HL-60 (cell line): ENCODE measurements around the gene SLC25A18.

Source experiments
- DNase-seq, 2 experiments: peaks; one replicate each; pipeline ENCODE4 v3.0.0-alpha.2; 2010 to 2020; ENCODE audit warnings: low read depth in 1 of 2, low spot score in 1 of 2
- H3K27ac ChIP-seq: fragments of 250-450 bp; sonication (Bioruptor Pico); replicated peaks from 2 replicates; pipeline ENCODE4 v1.5.1; 2020; ENCODE audit warnings: mild to moderate bottlenecking, moderate library complexity
- H3K27me3 ChIP-seq: fragments of 250-450 bp; sonication (Bioruptor Pico); 2 replicates; pipeline ENCODE4 v1.5.1; 2021; ENCODE audit warnings: mild to moderate bottlenecking, moderate library complexity; ENCODE audit not compliant: insufficient read depth, poor library complexity, severe bottlenecking
- H3K4me3 ChIP-seq: replicated peaks from 2 replicates; pipeline ENCODE4 v1.5.1; 2011; ENCODE audit warnings: mild to moderate bottlenecking, control low read depth, low read length; ENCODE audit not compliant: insufficient read depth
- GABPA ChIP-seq: IDR thresholded peaks from 2 replicates; pipeline ENCODE4 v1.6.1; 2012; ENCODE audit warnings: low read depth
- POLR2AphosphoS5 ChIP-seq: IDR thresholded peaks from 2 replicates; pipeline ENCODE4 v1.6.1; 2012; ENCODE audit warnings: low read depth
- SPI1 ChIP-seq: IDR thresholded peaks from 2 replicates; pipeline ENCODE4 v1.6.1; 2012; ENCODE audit warnings: low read depth, mild to moderate bottlenecking, borderline replicate concordance
- TF ChIP-seq, protein P1 (sequence below): IDR thresholded peaks from 2 replicates; pipeline ENCODE4 v1.6.1; 2012; ENCODE audit warnings: low read depth; ENCODE audit not compliant: insufficient replicate concordance
- TF ChIP-seq, protein P2 (sequence below): IDR thresholded peaks from one replicate; pipeline ENCODE4 v1.5.1; 2011; ENCODE audit warnings: low read length, control low read depth, inconsistent platforms; ENCODE audit not compliant: insufficient read depth

SLC25A18 gene

DNA sequence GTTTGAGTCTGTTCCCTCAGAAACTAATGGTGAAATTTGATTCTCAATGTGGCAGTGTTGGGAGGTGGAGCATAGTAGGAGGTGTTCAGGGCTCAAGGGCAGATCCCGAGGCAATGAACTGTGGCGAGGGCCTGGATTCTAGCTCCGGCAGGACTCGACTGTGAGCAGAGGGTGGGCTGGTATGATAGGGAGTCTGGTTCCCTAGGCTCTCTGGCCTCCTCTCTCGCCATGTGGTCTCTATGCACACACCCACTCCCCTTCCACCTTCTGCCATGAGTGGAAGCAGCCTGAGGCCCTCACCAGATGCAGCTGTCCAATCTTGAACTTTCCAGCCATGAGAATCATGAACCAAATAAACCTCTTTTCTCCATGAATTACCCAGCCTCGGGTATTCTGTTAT lies 32.9 kb downstream of the SLC25A18 start:
- TF ChIP-seq, protein P1, sequence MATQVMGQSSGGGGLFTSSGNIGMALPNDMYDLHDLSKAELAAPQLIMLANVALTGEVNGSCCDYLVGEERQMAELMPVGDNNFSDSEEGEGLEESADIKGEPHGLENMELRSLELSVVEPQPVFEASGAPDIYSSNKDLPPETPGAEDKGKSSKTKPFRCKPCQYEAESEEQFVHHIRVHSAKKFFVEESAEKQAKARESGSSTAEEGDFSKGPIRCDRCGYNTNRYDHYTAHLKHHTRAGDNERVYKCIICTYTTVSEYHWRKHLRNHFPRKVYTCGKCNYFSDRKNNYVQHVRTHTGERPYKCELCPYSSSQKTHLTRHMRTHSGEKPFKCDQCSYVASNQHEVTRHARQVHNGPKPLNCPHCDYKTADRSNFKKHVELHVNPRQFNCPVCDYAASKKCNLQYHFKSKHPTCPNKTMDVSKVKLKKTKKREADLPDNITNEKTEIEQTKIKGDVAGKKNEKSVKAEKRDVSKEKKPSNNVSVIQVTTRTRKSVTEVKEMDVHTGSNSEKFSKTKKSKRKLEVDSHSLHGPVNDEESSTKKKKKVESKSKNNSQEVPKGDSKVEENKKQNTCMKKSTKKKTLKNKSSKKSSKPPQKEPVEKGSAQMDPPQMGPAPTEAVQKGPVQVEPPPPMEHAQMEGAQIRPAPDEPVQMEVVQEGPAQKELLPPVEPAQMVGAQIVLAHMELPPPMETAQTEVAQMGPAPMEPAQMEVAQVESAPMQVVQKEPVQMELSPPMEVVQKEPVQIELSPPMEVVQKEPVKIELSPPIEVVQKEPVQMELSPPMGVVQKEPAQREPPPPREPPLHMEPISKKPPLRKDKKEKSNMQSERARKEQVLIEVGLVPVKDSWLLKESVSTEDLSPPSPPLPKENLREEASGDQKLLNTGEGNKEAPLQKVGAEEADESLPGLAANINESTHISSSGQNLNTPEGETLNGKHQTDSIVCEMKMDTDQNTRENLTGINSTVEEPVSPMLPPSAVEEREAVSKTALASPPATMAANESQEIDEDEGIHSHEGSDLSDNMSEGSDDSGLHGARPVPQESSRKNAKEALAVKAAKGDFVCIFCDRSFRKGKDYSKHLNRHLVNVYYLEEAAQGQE: no peak
- TF ChIP-seq, protein P2, sequence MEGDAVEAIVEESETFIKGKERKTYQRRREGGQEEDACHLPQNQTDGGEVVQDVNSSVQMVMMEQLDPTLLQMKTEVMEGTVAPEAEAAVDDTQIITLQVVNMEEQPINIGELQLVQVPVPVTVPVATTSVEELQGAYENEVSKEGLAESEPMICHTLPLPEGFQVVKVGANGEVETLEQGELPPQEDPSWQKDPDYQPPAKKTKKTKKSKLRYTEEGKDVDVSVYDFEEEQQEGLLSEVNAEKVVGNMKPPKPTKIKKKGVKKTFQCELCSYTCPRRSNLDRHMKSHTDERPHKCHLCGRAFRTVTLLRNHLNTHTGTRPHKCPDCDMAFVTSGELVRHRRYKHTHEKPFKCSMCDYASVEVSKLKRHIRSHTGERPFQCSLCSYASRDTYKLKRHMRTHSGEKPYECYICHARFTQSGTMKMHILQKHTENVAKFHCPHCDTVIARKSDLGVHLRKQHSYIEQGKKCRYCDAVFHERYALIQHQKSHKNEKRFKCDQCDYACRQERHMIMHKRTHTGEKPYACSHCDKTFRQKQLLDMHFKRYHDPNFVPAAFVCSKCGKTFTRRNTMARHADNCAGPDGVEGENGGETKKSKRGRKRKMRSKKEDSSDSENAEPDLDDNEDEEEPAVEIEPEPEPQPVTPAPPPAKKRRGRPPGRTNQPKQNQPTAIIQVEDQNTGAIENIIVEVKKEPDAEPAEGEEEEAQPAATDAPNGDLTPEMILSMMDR: no peak
- TF ChIP-seq GABPA (no peak), SPI1 (no peak), POLR2AphosphoS5 (no peak)
- Histone ChIP-seq H3K4me3 (no peak overlapping the region), H3K27me3 (no peaks in the 10 kb centered on the region), H3K27ac (no peak overlapping the region)
- no peak for DNase-seq

DNA sequence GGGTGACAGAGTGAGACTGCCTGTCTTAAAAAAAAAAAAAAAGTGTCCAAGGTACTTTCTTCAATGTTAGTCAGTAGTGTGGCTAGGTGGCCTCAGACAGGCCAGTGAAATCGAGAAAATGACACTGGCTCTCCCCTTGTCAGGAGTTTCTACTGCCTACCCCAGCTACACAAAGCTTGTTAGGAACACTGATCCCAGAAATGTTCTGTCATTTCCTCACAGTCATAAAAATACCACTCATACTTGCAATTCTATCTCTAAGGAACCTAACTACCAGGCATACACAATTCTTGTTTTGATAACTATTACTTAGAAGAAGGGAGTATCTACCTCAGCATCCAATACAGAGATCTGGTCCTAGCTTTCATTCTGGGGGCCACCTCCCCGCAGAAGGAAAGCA lies 33.9 kb downstream of the SLC25A18 start:
- no peak overlapping the region for H3K27ac ChIP-seq
- no peak for DNase-seq
- no peaks in the 10 kb centered on the region for H3K27me3 ChIP-seq
- TF ChIP-seq, protein P2: no peak
- TF ChIP-seq, protein P1: no peak
- no peak for TF ChIP-seq GABPA
- no peak for TF ChIP-seq SPI1
- TF ChIP-seq POLR2AphosphoS5: no peak
- H3K4me3 ChIP-seq: no peak overlapping the region

DNA sequence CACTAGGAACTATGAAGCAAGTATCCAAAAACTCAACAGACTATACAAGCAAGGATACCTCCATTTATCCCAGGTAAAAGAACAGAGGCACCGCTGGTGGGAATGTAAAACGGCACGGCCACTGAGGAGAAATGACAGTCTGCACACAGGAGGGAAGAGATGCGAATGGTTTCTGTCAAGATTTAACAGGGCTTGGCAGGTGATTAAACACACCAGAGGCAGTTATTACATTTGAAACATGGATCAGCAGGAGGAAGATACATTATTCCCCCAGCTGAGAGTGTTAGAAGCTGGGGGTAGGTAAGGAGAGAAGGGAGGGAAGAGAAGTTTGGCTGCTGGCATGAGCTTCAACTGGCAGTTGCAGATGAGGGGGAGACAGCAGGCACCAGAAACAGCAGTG lies 35.0 kb downstream of the SLC25A18 start:
- no peaks in the 10 kb centered on the region for H3K27me3 ChIP-seq
- TF ChIP-seq GABPA (no peak), SPI1 (no peak), POLR2AphosphoS5 (no peak)
- TF ChIP-seq, protein P1: no peak
- TF ChIP-seq, protein P2: no peak
- no peak overlapping the region for H3K27ac ChIP-seq
- no peak overlapping the region for H3K4me3 ChIP-seq
- DNase-seq: no peak
